K562 (cell line): Measurements from ENCODE around the gene PATL1. TPM values are rescaled to one million over a fixed set of nuclear protein-coding genes. Genes with fewer than 3 reads are reported as not detected.

ENCODE experiments used
- BCLAF1 ChIP-seq, 2 experiments: fragments of 450-650 bp in 1 of 2; IDR thresholded peaks; 2 replicates each; pipeline ENCODE4 v1.6.1; 2011 to 2017; ENCODE audit warnings: low read depth in 2 of 2, antibody characterized with exemption in 1 of 2, borderline replicate concordance in 1 of 2, low read length in 1 of 2, mild to moderate bottlenecking in 1 of 2, mixed read lengths in 1 of 2; ENCODE audit not compliant: control insufficient read depth in 1 of 2
- ESRRA ChIP-seq: fragments of 450-650 bp; IDR thresholded peaks from 2 replicates; pipeline ENCODE4 v1.6.1; 2014; ENCODE audit warnings: low read depth, mild to moderate bottlenecking, moderate library complexity, borderline replicate concordance
- FIP1L1 ChIP-seq: fragments of 200-400 bp; formaldehyde crosslinking; IDR thresholded peaks from 2 replicates; pipeline ENCODE4 v1.6.1; 2018; ENCODE audit warnings: mild to moderate bottlenecking, low read depth, low read length; ENCODE audit not compliant: poor library complexity, severe bottlenecking
- HBP1 ChIP-seq: fragments of 450-650 bp; formaldehyde crosslinking; IDR thresholded peaks from 2 replicates; pipeline ENCODE4 v1.4.0; 2022; ENCODE audit warnings: missing genetic modification characterization
- ILK ChIP-seq: fragments of 450-650 bp; IDR thresholded peaks from 2 replicates; pipeline ENCODE4 v1.6.1; 2016; ENCODE audit warnings: missing genetic modification characterization, low read depth, mild to moderate bottlenecking, missing compliant biosample characterization, moderate library complexity, borderline replicate concordance
- KLF1 ChIP-seq: fragments of 450-650 bp; IDR thresholded peaks from 2 replicates; pipeline ENCODE4 v1.6.1; 2016; ENCODE audit warnings: missing genetic modification characterization, missing compliant biosample characterization
- MLLT1 ChIP-seq, 2 experiments: fragments of 450-650 bp; IDR thresholded peaks; 2 replicates each; pipeline ENCODE4 v1.6.1; 2016
- MXD1 ChIP-seq: fragments of 250-450 bp; sonication (Bioruptor Pico); IDR thresholded peaks from 2 replicates; pipeline ENCODE4 v1.8.0; 2021; ENCODE audit warnings: borderline replicate concordance, mild to moderate bottlenecking, moderate library complexity; ENCODE audit not compliant: poor library complexity, severe bottlenecking
- NR4A1 ChIP-seq, 2 experiments: fragments of 250-450 bp in 1 of 2; fragments of 450-650 bp in 1 of 2; sonication (Bioruptor Pico) in 1 of 2; IDR thresholded peaks; 2 replicates each; pipeline versions ENCODE4 v1.4.0 to v1.6.1; 2016 to 2020; ENCODE audit warnings: mild to moderate bottlenecking in 2 of 2, missing compliant biosample characterization in 1 of 2, missing genetic modification characterization in 1 of 2, moderate library complexity in 1 of 2
- TARDBP ChIP-seq: fragments of 450-650 bp; IDR thresholded peaks from 2 replicates; pipeline ENCODE4 v1.6.1; 2016
- TFAP4 ChIP-seq: sonication (generic); formaldehyde crosslinking; IDR thresholded peaks from 2 replicates; pipeline ENCODE4 v1.8.0; 2022; ENCODE audit warnings: missing genetic modification reagents, mild to moderate bottlenecking, moderate library complexity, borderline replicate concordance
- U2AF1 ChIP-seq: fragments of 200-400 bp; formaldehyde crosslinking; optimal IDR thresholded peaks from 2 replicates; pipeline ENCODE3; 2017; ENCODE audit warnings: mild to moderate bottlenecking, low read depth, low read length, moderate library complexity
- ZFX ChIP-seq: sonication (generic); formaldehyde crosslinking; IDR thresholded peaks from 2 replicates; pipeline ENCODE4 v1.8.0; 2022; ENCODE audit warnings: mild to moderate bottlenecking, missing genetic modification reagents, moderate library complexity
- ZNF184 ChIP-seq: sonication (generic); formaldehyde crosslinking; IDR thresholded peaks from 2 replicates; pipeline ENCODE4 v1.5.0; 2020; ENCODE audit warnings: missing genetic modification reagents
- ZNF263 ChIP-seq: sonication (generic); formaldehyde crosslinking; IDR thresholded peaks from 2 replicates; pipeline ENCODE4 v1.8.0; 2022; ENCODE audit warnings: mild to moderate bottlenecking, missing genetic modification reagents, borderline replicate concordance
- ZNF282 ChIP-seq: sonication (generic); formaldehyde crosslinking; IDR thresholded peaks from 2 replicates; pipeline ENCODE4 v1.8.1; 2023; ENCODE audit warnings: missing genetic modification reagents
- ZNF699 ChIP-seq: fragments of 250-450 bp; sonication (Bioruptor Pico); IDR thresholded peaks from 2 replicates; pipeline ENCODE4 v1.8.0; 2021; ENCODE audit warnings: mild to moderate bottlenecking, moderate library complexity; ENCODE audit not compliant: insufficient replicate concordance
- ZNF766 ChIP-seq: fragments of 200-800 bp; sonication (Bioruptor generic); conservative IDR thresholded peaks from 2 replicates; pipeline ENCODE4 v1.6.1; 2016; ENCODE audit warnings: missing genetic modification characterization, missing compliant biosample characterization
- polyA plus RNA-seq, 8 experiments: library from polyadenylated mRNA; depleted of rRNA in 4 of 8; stranded (reverse) in 5 of 8; unstranded in 3 of 8; fragments of >200 nt; fragmentation: Nextera tagmentation in 2 of 8; fragmentation: Illumina TruSeq in 1 of 8; extraction: Ambion mirVana in 2 of 8; extraction: Trizol in 1 of 8; gene quantifications; 2 replicates each; pipeline versions ENCODE4 v1.2.1 to v1.2.3, GENCODE V29; 2011 to 2014; ENCODE audit warnings: inconsistent platforms in 1 of 8, missing spikeins in 1 of 8
- total RNA-seq, 7 experiments: library from RNA; depleted of rRNA in 6 of 7; stranded (reverse); fragments of >200 nt in 6 of 7; fragmentation: Illumina TruSeq in 2 of 7; extraction: Trizol in 2 of 7; gene quantifications; 2 replicates each; pipeline versions ENCODE4 v1.2.1 to v1.2.3, GENCODE V29; 2011 to 2021; ENCODE audit warnings: low replicate concordance in 1 of 7

Gene PATL1
- total and polyA plus RNA-seq, 9 of the 15 experiments (the other 6 are each of a cell fraction or from before 2014, with no cell fraction given), result 3.2 to 48.0 (median 16.4) TPM

GRCh38 chr11:59615637-59616395 is 53.0 kb downstream of the PATL1 start, which contains the start of gene OSBP (continued):
- TF ChIP-seq BCLAF1 (IDR thresholded peaks at IDR 0.05; ENCODE audit: borderline replicate concordance in 1 of 2, control insufficient read depth in 1 of 2, low read depth in 2 of 2, low read length in 1 of 2) (no peak), KLF1 (tag) (peak; percentile 71; the same call in 1 of the 2 replicates), ZNF282 (CRISPR knock-in tag) (no peak), ZNF184 (no peak), FIP1L1 (peak; percentile 67), HBP1 (CRISPR knock-in tag) (no peak), ZNF263 (peak; percentile 87), MLLT1 (IDR thresholded peaks at IDR 0.05) (peak in 1 of 2 experiments; percentile 100; a peak in 2 of 4 replicates), ZNF766 (no peak), ILK (no peak), MXD1 (CRISPR knock-in tag) (no peak), ESRRA (peak; percentile 46; the same call in 1 of the 2 replicates), TFAP4 (CRISPR knock-in tag) (peak; percentile 95), TARDBP (0 out of 2 replicates have a peak, but pooled peaks have one; percentile 74), U2AF1 (peak; percentile 87), ZNF699 (no peak), ZFX (CRISPR knock-in tag) (0 out of 2 replicates have a peak, but pooled peaks have one; percentile 68), NR4A1 (CRISPR knock-in tag; IDR thresholded peaks at IDR 0.05) (no peak), NR4A1 (tag; IDR thresholded peaks at IDR 0.05) (no peak)
